HG02970 (cell line): ENCODE data around the gene SCAMP2.
"Not testable (repeated sequence)": the region's sequence is repeated elsewhere in the genome, so short reads cannot be mapped to it uniquely, and the experiment has no call there.

Source experiments
- ATAC-seq: cut with Tn5 transposase; IDR thresholded peaks from one replicate; pipeline ENCODE4 v1.9.1; 2021; ENCODE audit warnings: mild to moderate bottlenecking, moderate library complexity, moderate number of reproducible peaks; ENCODE audit not compliant: unreplicated experiment, low FRiP score

Gene SCAMP2

GRCh38 chr15:74892313-74892712 lies 19.1 kb upstream of the SCAMP2 start:
- no peak for ATAC-seq

- no peak for ATAC-seq
Measured at GRCh38 chr15:74891469-74891868, 18.3 kb upstream of the SCAMP2 start.

- no peak for ATAC-seq
Measured at GRCh38 chr15:74890665-74890960, 17.4 kb upstream of the SCAMP2 start.

GRCh38 chr15:74889883-74890664 lies 16.9 kb upstream of the SCAMP2 start, which contains the start of gene MPI:
Gene MPI, plus strand, starts transcription at chr15:74890042. Its CDS starts 32 bp downstream, at chr15:74890074.
- peak; percentile 87 for ATAC-seq

- peak; percentile 2 for ATAC-seq
Measured at GRCh38 chr15:74889390-74889882, 16.3 kb upstream of the SCAMP2 start.

- no peak for ATAC-seq
Measured at GRCh38 chr15:74888716-74889115, 15.6 kb upstream of the SCAMP2 start.

GRCh38 chr15:74887537-74888193 lies 14.5 kb upstream of the SCAMP2 start:
- ATAC-seq, result not testable (repeated sequence)

- no peak for ATAC-seq
Measured at GRCh38 chr15:74885461-74885860, 12.3 kb upstream of the SCAMP2 start.

GRCh38 chr15:74884428-74885223 lies 11.5 kb upstream of the SCAMP2 start:
- ATAC-seq, result no peak

GRCh38 chr15:74882528-74882927 lies 9.4 kb upstream of the SCAMP2 start:
- ATAC-seq, result no peak

- no peak for ATAC-seq
Measured at GRCh38 chr15:74878273-74878672, 5.1 kb upstream of the SCAMP2 start.

- no peak for ATAC-seq
Measured at GRCh38 chr15:74873756-74874424, 725 bp upstream of the SCAMP2 start.

- no peak for ATAC-seq
Measured at GRCh38 chr15:74872702-74873035, 496 bp downstream of the SCAMP2 start.

GRCh38 chr15:74870436-74871215 lies 2.5 kb downstream of the SCAMP2 start:
- ATAC-seq, result no peak

- ATAC-seq, result no peak
Measured at GRCh38 chr15:74869726-74870407, 3.3 kb downstream of the SCAMP2 start.

GRCh38 chr15:74869372-74869725 lies 3.8 kb downstream of the SCAMP2 start:
- ATAC-seq, result no peak

GRCh38 chr15:74868059-74868458 lies 5.1 kb downstream of the SCAMP2 start:
- ATAC-seq, result no peak

- no peak for ATAC-seq
Measured at GRCh38 chr15:74867466-74868038, 5.6 kb downstream of the SCAMP2 start.

- no peak for ATAC-seq
Measured at GRCh38 chr15:74866090-74866489, 7.1 kb downstream of the SCAMP2 start.
